KMS-11 (cell line): Measurements from ENCODE around the gene RBM15.

Experiments used
- H2AFZ ChIP-seq: fragments of 200-600 bp; sonication (generic); 2 replicates; pipeline ENCODE4 v1.6.1; 2016; ENCODE audit warnings: antibody characterized with exemption, mixed run types, low read depth
- H3K27ac ChIP-seq: fragments of 200-600 bp; sonication (generic); 2 replicates; pipeline ENCODE4 v1.6.1; 2016; ENCODE audit warnings: mild to moderate bottlenecking, mixed run types
- H3K27me3 ChIP-seq: fragments of 200-600 bp; sonication (generic); 2 replicates; pipeline ENCODE4 v1.6.1; 2017; ENCODE audit warnings: mild to moderate bottlenecking, low read depth, mixed run types, moderate library complexity; ENCODE audit not compliant: insufficient read depth
- H3K36me3 ChIP-seq: fragments of 200-600 bp; sonication (generic); 2 replicates; pipeline ENCODE4 v1.6.1; 2017; ENCODE audit warnings: mild to moderate bottlenecking, mixed run types; ENCODE audit not compliant: insufficient read depth
- H3K4me1 ChIP-seq: fragments of 200-600 bp; sonication (generic); 2 replicates; pipeline ENCODE4 v1.6.1; 2016; ENCODE audit warnings: mild to moderate bottlenecking, low read depth, mixed run types; ENCODE audit not compliant: poor library complexity, severe bottlenecking
- H3K4me2 ChIP-seq: fragments of 200-600 bp; sonication (generic); 2 replicates; pipeline ENCODE4 v1.7.0; 2016; ENCODE audit warnings: mild to moderate bottlenecking, mixed run types
- H3K4me3 ChIP-seq: fragments of 200-600 bp; sonication (generic); IDR thresholded peaks from 2 replicates; pipeline ENCODE4 v1.6.1; 2017; ENCODE audit warnings: low read depth, low read length, mixed read lengths; ENCODE audit not compliant: insufficient read depth
- H3K79me2 ChIP-seq: fragments of 200-600 bp; sonication (generic); 2 replicates; pipeline ENCODE4 v1.6.1; 2016; ENCODE audit warnings: low read depth, mixed run types; ENCODE audit not compliant: insufficient read depth
- H3K9ac ChIP-seq: fragments of 200-600 bp; sonication (generic); 2 replicates; pipeline ENCODE4 v1.6.1; 2016; ENCODE audit warnings: mild to moderate bottlenecking, mixed run types
- H4K20me1 ChIP-seq: fragments of 200-600 bp; sonication (generic); 2 replicates; pipeline ENCODE4 v1.6.1; 2016; ENCODE audit warnings: mild to moderate bottlenecking, mixed run types; ENCODE audit not compliant: insufficient read depth
- TF ChIP-seq, protein P1 (sequence below): fragments of 200-600 bp; sonication (generic); conservative IDR thresholded peaks from 2 replicates; pipeline ENCODE4 v1.6.1; 2017; ENCODE audit warnings: low read depth, mild to moderate bottlenecking, antibody characterized with exemption, low read length, moderate library complexity, mixed read lengths

RBM15 gene

GRCh38 chr1:110321846-110322245, 17.3 kb upstream of the RBM15 start:
- H3K27me3 ChIP-seq: no peaks in the 10 kb centered on the region
- H4K20me1 ChIP-seq: no peaks in the 10 kb centered on the region
- H3K4me3 ChIP-seq: no peak overlapping the region
- H2AFZ ChIP-seq: no peak overlapping the region
- no peak overlapping the region for H3K9ac ChIP-seq
- H3K27ac ChIP-seq: no peak overlapping the region
- no peaks in the 10 kb centered on the region for H3K79me2 ChIP-seq
- H3K4me2 ChIP-seq: no peak overlapping the region
- TF ChIP-seq, protein P1, sequence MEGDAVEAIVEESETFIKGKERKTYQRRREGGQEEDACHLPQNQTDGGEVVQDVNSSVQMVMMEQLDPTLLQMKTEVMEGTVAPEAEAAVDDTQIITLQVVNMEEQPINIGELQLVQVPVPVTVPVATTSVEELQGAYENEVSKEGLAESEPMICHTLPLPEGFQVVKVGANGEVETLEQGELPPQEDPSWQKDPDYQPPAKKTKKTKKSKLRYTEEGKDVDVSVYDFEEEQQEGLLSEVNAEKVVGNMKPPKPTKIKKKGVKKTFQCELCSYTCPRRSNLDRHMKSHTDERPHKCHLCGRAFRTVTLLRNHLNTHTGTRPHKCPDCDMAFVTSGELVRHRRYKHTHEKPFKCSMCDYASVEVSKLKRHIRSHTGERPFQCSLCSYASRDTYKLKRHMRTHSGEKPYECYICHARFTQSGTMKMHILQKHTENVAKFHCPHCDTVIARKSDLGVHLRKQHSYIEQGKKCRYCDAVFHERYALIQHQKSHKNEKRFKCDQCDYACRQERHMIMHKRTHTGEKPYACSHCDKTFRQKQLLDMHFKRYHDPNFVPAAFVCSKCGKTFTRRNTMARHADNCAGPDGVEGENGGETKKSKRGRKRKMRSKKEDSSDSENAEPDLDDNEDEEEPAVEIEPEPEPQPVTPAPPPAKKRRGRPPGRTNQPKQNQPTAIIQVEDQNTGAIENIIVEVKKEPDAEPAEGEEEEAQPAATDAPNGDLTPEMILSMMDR: no peak
- H3K4me1 ChIP-seq: no peaks in the 10 kb centered on the region
- H3K36me3 ChIP-seq: no peaks in the 10 kb centered on the region

DNA sequence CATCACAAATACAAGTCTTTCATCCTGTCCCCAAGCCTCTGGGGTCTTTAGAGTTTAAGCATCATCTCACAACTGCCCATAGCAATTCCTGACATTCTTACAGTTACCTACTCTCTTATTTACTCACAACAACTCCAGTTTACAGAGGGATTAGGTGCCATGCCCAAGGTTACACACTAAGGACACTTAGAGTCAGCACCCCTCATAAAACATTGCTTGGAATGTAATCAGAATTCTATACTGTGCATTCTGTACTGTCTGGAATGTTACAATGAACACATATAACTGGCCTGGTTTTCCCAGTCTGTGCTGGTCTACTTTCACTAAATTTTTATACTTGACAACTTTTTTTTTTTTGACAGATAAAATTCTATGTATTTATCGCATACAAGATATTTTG, 14.5 kb upstream of the RBM15 start:
- H3K4me3 ChIP-seq: no peak overlapping the region
- no peaks in the 10 kb centered on the region for H4K20me1 ChIP-seq
- H2AFZ ChIP-seq: no peak overlapping the region
- no peaks in the 10 kb centered on the region for H3K36me3 ChIP-seq
- TF ChIP-seq, protein P1: no peak
- no peaks in the 10 kb centered on the region for H3K4me1 ChIP-seq
- no peak overlapping the region for H3K9ac ChIP-seq
- H3K27ac ChIP-seq: no peak overlapping the region
- no peaks in the 10 kb centered on the region for H3K27me3 ChIP-seq
- H3K4me2 ChIP-seq: no peak overlapping the region
- H3K79me2 ChIP-seq: no peaks in the 10 kb centered on the region

GRCh38 chr1:110326826-110327225, 12.4 kb upstream of the RBM15 start:
- no peaks in the 10 kb centered on the region for H3K36me3 ChIP-seq
- no peaks in the 10 kb centered on the region for H3K27me3 ChIP-seq
- no peak overlapping the region for H3K9ac ChIP-seq
- no peak overlapping the region for H3K4me2 ChIP-seq
- H3K27ac ChIP-seq: no peak overlapping the region
- H3K4me3 ChIP-seq: no peak overlapping the region
- no peaks in the 10 kb centered on the region for H4K20me1 ChIP-seq
- no peak overlapping the region for H2AFZ ChIP-seq
- H3K79me2 ChIP-seq: no peaks in the 10 kb centered on the region
- TF ChIP-seq, protein P1: no peak
- no peaks in the 10 kb centered on the region for H3K4me1 ChIP-seq

- Histone ChIP-seq H3K4me2 (no peak overlapping the region), H3K27ac (no peak overlapping the region)
Measured at GRCh38 chr1:110328274-110328673, 10.9 kb upstream of the RBM15 start.

More at GRCh38 chr1:110328274-110328673, 10.9 kb upstream of the RBM15 start:
- Histone ChIP-seq H3K36me3 (no peaks in the 10 kb centered on the region), H2AFZ (no peak overlapping the region), H3K4me3 (no peak overlapping the region), H3K9ac (no peak overlapping the region), H3K79me2 (no peaks in the 10 kb centered on the region), H4K20me1 (no peaks in the 10 kb centered on the region), H3K4me1 (no peaks in the 10 kb centered on the region), H3K27me3 (no peaks in the 10 kb centered on the region)
- TF ChIP-seq, protein P1: no peak
